GM18861 (cell line): ENCODE data around the gene OR2B6.
"Not testable (repeated sequence)": the region's sequence is repeated elsewhere in the genome, so short reads cannot be mapped to it uniquely, and the experiment has no call there.

Experiments used
- ATAC-seq: cut with Tn5 transposase; IDR thresholded peaks from one replicate; pipeline ENCODE4 v1.9.1; 2021; ENCODE audit not compliant: unreplicated experiment

OR2B6 gene

DNA sequence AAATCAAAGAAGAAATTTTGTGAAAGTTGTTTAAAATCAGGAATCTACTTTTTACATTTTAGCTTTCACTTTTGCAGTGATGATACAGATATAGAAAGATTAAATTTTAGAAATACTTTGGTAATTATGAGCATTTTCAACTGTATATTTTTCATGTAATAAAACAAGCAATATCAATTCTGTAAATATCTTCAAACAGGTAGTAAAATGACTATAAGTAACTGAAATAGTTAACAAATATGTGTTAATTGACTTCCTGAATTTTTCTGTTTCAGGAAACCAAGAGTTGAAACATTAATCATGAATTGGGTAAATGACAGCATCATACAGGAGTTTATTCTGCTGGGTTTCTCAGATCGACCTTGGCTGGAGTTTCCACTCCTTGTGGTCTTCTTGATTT lies at the start of gene OR2B6:
TSS of gene OR2B6 (plus strand) at position 301 of the 400 bp plus-strand sequence. CDS start at position 301, 0 bp downstream.
- no peak for ATAC-seq

DNA sequence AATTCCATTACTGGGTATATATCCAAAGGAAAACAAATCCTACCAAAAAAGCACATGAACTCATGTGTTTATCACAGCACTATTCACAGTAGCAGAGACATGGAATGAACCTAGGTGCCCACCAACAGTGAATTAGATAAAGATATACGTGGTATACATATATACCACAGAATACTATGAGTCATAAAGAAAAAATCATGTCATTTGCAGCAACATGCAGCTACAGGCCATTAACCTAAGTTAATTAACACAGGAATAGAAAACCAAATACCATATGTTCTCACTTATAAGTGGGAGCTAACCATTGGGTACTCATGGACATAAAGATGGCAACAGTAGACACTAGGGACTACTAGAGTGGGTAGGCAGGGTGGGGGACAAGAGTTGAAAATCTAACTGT lies 49.0 kb upstream of the OR2B6 start:
- ATAC-seq = no peak

DNA sequence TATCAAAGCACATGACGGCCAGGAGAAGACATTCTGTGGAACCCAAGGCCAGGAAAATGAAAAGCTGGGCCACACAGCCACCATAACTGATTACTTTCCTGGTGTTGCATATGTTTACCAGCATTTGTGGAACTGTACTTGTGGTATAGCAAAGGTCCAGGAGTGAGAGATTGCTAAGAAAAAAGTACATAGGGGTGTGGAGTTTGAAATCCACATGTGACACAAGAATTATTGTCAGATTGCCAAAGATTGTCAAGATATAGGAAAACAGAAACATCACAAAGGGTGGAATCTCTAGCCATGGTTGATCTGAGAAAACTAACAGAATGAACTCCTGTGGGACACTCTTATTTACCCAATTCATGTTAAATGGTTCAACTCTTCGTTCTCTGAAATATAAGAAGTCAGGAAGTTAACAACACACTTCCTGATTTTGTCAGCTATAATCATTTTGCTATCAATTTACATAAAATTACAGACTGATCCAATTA lies 45.0 kb upstream of the OR2B6 start, which contains the start of gene OR2B2:
TSS of gene OR2B2 (minus strand) at position 441 of the 491 bp plus-strand sequence. CDS start at position 364, 77 bp downstream.
- ATAC-seq = no peak

DNA sequence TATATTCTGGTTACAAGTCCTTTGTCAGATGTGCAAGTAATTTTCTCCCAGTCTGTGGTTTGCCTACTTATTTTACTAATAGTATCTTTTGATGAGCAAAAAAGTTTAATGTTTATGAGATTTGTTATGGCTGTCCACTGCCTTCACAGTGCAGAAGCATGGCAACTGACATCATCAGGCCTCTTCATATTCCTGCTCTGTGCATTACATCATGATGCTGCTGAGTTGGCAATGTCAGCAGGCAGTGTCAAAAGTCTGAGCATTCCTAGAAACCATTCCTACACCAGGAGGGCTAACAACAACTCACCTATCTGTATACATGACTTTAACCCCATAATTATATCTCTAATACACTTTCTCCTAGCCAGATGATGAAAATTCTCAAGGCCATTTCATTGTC lies 34.1 kb upstream of the OR2B6 start:
- ATAC-seq = no peak

DNA sequence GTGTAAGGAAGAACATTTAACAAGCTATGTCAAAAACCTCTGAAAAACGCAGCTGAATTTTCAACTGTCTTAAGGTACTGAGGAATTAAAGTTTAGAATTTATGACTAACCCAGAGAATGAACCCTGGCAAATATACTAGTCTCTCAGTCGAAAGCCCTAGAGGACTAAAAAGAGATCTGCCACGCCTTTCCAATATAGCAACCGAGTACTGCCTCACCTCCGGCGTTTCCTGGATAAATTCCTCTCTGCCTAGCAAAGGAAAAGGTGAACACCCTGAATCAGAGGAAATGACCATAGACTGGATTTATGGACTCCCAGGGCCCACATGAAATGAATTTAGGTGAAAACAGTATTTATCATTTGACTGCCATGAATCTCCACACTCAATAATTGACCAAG lies 32.9 kb upstream of the OR2B6 start:
- ATAC-seq = no peak

DNA sequence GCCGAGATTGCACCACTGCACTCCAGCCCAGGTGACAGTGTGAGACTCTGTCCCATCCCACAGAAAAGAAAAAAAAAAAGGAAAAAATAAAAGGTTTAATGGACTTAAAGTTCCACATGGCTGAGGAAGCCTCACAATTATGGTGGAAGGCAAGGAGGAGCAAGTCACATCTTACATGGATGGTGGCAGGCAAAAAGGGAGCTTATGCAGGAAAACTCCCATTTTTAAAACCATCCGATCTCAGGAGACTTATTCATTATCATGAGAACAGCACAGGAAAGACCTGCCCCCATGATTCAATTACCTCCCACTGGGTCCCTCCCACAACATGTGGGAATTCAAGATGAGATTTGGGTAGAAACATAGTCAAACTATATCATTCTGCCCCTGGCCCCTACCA lies 29.0 kb upstream of the OR2B6 start:
- ATAC-seq = not testable (repeated sequence)

DNA sequence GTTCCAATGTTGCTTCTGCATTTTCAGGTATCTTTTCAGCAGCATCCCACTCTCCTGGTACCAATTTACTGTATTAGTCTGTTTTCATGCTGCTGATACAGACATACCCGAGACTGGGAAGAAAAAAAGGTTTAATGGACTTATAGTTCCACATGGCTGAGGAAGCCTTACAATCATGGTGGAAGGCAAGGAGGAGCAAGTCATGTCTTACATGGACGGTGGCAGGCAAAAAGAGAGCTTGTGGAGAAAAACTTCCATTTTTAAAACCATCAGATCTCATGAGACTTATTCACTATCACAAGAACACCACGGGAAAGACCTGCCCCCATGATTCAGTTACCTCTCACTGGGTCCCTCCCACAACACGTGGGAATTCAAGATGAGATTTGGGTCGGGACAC lies 27.1 kb upstream of the OR2B6 start:
- not testable (repeated sequence) for ATAC-seq

DNA sequence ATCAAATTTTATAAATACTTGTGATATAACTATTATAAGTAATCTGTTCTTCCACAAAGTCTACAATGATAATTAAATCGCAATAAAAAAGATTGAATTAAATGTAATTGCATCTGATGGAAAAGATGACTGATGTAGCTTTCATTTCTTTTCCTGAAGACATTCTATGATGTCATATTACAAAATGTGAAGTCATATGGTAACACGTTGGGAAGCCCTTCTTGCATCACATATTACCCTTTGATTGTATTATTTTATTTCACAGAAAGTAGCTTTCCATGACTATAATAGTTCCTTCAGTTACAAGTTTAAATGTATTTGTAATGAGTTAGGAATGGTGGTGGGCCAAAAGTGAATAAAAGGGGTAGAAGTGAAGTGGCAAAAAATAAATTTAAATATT lies 25.8 kb upstream of the OR2B6 start:
- no peak for ATAC-seq

DNA sequence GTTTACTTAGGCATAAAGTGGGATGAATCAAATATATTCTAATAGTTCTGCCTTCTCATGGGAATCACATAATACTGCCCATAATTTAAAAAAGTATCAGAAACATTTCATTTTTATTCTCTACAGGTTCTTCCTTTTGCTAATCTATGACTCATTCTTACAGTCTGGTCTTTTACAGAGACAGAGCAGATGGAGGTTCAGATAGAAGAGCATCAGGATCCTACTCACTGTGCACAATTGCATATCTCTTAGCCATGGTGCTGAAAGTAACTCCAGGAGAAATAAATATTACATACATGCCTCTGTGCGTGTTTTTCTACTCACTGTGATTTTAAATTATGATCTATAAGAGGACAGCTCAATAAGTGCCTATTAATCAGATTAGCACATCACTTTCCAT lies 16.3 kb upstream of the OR2B6 start:
- ATAC-seq = no peak

DNA sequence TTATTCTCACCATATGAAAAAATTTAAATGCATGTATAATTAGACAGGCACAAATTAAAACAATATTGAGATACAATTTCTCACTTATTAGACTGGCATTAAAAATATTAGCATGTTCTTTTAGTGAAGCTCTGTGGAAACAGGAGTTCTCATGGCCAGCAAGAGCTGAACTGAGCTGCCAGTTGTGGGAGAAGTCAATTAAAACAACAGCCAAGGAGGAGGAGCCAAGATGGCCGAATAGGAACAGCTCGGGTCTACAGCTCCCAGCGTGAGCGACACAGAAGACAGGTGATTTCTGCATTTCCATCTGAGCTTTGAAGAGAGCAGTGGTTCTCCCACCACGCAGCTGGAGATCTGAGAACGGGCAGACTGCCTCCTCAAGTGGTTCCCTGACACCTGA lies 14.0 kb upstream of the OR2B6 start:
- not testable (repeated sequence) for ATAC-seq

DNA sequence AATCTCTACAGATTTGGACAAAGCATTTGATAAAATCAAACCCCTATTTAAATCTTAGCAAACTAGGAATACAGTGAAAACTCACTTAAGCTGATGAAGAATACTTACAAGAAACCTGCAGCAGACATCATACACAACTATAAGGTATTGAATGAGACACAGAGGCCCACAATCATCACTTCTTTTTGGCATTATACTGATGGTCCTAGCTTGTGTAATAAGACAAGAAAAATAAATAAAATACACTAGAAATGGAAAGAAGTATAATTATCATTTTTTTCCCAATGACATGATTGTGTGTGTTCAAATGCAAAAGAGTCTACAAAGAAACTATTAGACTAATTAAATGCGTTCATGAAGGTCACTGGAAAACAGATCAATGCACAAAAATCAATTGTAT lies 8.8 kb upstream of the OR2B6 start:
- no peak for ATAC-seq

DNA sequence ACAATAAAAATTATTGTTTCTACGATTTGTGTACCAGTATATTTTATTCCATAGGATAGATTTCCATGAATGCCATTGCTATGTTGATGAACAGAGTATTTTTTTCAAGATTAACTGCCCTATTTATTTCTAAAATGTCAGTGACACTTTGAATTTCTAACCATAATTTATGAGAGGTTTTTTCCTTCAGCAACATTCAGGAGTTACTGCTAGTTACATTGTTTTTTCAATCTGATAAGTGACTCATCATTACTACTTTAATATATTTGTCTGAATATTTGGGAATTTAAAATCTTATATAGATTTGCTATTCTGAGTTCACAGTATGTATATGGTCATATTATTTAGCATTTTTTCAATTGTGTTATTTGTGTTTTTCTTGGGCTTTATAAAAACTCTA lies 6.0 kb upstream of the OR2B6 start:
- ATAC-seq = no peak

DNA sequence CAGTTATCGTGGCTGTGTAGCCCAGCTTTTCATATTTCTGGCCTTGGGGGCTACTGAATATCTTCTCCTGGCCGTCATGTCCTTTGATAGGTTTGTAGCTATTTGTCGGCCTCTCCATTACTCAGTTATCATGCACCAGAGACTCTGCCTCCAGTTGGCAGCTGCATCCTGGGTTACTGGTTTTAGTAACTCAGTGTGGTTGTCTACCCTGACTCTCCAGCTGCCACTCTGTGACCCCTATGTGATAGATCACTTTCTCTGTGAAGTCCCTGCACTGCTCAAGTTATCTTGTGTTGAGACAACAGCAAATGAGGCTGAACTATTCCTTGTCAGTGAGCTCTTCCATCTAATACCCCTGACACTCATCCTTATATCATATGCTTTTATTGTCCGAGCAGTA lies 475 bp downstream of the OR2B6 start:
- no peak for ATAC-seq

DNA sequence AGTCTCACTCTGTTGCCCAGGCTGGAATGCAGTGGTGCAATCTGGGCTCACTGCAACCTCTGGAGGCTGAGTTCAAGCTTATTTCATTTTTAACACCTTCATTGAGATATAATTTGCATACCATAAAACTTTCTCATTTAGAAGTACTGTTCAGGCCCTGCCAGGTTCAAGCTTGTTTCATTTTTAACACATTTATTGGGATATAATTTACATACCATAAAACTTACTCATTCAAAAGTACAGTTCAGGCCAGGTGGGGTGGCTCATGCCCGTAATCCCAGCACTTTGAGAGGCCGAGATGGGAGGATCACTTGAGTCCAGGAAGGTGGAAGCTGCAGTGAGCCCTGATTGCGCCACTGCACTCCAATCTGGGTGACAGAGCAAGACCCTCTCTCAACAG lies 5.5 kb downstream of the OR2B6 start:
- ATAC-seq = no peak

DNA sequence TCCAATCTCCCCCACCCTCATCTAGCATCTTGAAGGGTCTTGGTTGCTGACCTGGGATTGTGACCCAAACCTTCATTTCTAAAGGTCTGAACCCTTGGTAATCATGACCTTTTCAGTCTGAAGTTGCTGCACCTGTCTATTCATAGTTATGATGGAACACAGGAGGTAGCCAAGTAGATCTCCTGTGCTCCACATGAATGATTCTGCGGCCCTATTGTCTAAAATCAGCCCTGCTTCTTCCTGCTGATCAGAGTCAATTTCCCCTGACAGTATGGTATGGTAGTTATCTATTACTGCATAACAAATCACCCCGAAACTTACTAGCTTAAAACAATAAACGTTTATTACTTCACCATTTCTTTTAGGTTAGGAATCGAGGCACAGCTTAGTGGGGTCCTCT lies 9.0 kb downstream of the OR2B6 start:
- ATAC-seq = peak; percentile 67

DNA sequence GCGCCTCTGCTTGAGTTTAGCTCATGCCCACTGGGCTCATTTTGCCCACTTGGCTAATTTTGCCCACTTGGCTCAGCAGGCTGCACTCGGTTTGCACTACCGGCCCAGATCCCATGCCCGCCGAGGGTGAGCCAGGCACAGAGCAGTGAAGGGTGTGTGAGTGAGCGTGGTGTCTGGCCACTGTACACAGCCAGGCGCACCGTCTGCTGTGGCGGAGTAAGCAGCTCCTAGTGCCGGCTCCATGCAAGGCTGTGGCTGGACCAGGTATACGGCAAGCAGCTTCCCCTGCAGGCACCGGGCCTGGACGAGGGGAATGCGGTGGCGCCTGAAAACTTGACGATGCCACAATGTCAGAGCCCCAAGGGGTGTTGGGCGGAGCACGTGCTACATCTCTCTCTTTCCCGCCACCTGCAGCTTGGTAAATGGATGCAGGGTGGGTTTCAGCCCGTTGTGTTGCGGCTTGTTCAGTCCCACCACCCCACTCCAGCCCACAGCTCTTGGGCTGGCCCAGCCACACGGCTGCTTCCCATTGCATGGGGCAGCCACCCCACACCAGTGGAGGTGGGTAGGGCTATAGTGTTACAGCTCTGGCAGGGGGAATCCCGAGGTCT lies 9.9 kb downstream of the OR2B6 start:
- no peak for ATAC-seq

DNA sequence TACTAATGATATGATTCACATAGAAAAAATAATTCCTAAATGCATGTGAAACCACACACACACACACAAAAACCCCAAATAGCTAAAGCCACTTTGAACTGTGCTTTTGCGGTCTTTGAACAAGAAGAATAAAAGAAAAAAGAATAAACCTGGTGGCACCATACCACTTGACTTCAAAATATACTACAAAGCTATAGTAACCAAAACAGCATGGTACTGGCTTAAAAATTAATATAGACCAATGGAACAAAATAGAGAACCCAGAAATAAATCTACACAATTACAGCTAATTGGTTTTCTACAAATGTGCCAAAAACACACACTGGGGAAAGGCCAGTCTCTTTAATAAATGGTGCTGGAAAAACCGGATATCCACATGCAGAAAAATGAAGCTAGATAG lies 13.4 kb downstream of the OR2B6 start:
- no peak for ATAC-seq

DNA sequence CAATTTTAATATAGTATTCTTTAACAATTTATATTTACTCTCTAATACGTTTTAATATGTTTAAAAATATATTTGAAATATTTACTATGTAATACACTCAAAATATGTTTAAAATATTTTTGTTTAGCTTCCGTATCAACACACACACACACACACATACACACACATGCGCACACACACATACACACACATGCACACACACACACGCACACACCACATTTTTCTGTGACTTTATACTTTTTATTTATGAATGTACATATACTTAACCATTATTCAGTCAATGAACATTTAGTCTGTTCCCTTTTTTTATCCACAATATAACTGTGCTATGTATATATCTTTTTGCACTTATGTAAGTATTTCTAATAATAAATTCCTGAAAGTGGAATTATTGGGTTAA lies 15.7 kb downstream of the OR2B6 start:
- no peak for ATAC-seq

DNA sequence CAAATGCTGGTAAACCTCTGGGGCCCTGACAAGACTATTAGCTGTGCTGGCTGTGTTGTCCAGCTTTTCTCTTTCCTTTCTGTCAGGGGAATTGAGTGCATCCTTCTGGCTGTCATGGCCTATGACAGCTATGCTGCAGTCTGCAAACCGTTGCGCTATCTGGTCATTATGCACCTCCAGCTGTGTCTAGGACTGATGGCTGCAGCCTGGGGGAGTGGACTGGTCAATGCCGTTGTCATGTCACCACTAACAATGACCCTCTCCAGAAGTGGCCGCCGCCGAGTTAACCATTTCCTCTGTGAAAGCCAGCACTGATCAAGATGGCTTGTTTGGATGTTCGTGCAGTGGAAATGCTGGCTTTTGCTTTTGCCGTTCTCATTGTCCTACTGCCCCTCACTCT lies 20.3 kb downstream of the OR2B6 start:
- ATAC-seq = no peak

DNA sequence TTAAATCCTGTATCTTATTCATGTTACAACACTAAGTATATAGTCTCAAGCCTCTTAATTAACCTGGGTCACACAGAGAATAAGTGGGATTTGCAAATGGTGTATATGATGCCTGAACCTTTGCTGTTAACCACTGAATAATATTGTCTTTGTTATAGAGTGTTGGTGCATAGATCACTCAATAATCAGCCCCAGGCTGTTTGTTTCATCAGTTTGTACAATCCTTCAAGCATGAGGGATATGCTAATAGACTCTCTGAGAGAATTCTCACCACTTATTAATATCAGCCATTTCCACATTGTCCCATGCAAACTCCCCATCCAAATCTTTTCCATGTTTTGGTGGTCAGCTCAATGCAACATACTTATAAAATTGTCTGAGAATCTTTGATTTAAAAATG lies 21.7 kb downstream of the OR2B6 start:
- no peak for ATAC-seq

DNA sequence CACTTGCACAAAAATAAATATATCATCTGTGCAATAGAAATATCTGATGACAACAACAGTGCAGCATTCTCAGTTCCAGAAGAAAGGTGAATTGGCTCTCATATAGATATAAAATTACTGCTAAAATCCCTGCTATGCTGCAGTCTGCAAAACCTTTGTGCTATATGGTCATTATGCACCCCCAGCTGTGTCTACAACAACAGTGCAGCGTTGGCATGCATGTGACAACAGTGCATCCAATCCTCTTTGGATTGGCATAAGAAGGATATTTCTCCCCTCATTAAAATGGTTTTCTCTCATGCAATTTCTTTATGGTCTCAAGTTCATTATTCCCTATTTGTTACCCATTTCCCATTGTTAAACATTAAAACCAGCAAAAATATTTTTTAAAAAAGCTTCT lies 23.1 kb downstream of the OR2B6 start:
- ATAC-seq = no peak

DNA sequence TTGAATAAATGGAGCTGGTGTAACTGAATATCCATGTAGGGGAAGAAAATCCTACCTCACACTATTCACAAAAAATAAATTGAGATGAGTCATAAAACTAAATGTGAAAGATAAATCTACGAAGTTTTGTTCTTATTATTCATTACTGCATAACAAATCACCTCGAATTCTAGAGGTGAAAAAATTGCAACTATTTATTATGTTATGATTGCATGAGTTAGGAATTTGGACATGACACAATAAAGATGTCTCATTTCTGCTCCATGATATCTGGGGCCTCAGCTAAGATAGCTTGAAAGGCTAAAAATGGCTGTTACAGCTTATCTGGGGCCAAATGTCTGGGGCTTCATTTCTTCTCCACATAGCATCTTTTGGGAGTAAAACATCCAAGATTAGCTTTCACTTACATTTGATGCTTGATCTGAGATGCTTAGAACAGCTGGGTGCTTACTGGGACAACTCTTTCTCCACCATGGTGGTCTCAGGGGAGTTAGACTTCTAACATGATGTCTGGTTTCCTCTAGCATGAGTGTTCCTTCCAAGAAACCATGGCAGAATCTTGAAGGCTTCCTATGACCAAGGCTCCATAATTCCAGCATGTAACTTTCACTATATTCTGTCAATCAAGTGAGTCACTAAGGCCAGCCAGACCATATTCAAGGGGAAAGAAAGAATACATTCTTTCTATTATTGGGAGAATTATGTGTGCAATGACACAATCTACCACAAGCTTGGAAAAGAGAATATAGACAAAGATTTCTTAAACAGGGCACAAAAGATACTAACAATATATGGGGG lies 30.1 kb downstream of the OR2B6 start:
- no peak for ATAC-seq
